Myocyte (in vitro differentiated cells): ENCODE measurements around the gene DHX30. TPM values are rescaled to one million over a fixed set of nuclear protein-coding genes. Genes with fewer than 3 reads are reported as not detected.
A peak's percentile ranks its signal among the peaks of the same experiment; 100 is the strongest.
"Not testable (repeated sequence)": the region's sequence is repeated elsewhere in the genome, so short reads cannot be mapped to it uniquely, and the experiment has no call there.

Source experiments
- DNase-seq: peaks from one replicate; pipeline ENCODE4 v3.0.0-alpha.2; 2012; ENCODE audit warnings: low read depth
- polyA plus RNA-seq: library from polyadenylated mRNA; unstranded; fragments of >200 nt; gene quantifications from one replicate; pipeline ENCODE4 v1.2.1, GENCODE V29; 2012; ENCODE audit warnings: missing spikeins
- total RNA-seq: library from RNA; depleted of rRNA; stranded (reverse); fragments of >200 nt; gene quantifications from 2 replicates; pipeline ENCODE4 v1.2.3, GENCODE V29; 2014

Gene DHX30
- total RNA-seq = 87.6 and 90.2 TPM in 2 replicates
- polyA plus RNA-seq = 53.7 TPM

DNA sequence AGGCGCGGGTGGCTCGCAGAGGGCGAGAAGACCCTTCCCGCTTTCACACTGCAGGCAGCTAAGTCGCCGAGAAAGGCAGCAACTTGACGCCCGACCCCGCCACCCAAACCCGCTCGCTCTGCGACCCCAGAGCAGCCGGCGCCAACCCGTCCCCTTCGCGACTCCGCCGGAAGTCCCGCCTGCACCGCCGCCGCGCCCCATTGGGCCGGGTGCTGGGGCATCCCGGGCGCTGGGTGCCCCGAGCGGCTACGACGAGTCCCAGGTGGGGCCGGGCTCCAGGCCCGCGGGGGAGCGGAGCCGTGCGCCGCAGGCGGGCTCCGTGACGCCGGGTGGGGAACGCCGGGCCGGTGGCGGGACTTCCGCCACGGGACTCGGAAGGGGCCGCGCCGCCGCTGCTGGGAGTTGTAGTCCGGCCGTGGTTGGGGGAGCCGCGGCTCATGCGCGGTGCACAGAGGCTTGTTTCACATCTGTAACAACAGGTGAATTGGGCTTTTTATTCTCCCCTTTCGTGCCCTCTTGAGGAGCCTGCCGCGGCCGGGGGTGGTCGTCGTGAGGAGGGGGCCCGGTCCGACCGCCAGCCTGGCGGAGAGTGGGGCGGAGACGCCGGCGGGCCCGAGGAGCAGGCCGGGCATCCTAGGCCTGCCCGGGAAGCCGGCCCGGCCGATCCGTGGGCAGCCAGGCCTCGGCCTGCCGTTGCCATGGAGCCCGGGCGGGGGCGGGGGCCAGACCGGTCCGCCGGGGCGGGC lies at the start of gene DHX30:
DHX30 (plus strand) TSS at position 405 of the 746 bp plus-strand sequence. CDS start 7,546 bp downstream, outside the sequence.
- peak; percentile 88 for DNase-seq

GRCh38 chr3:47758261-47759025 lies 44.5 kb upstream of the DHX30 start:
- no peak for DNase-seq

DNA sequence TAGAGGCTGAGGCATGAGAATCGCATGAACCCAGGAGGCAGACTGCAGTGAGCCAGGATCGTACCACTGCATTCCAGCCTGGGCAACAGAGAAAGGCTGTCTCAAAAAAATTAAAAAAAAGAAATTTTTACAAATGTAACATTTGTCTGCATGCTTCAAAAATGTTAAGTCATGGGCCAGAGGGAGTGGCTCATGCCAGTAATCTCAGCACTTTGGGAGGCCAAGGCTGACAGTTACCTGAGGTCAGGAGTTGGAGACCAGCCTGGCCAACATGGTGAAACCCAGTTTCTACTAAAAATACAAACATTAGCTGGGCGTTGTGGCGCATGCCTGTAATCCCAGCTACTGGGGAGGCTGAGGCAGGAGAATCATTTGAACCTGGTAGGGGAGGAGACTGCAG lies 42.7 kb upstream of the DHX30 start:
- not testable (repeated sequence) for DNase-seq

DNA sequence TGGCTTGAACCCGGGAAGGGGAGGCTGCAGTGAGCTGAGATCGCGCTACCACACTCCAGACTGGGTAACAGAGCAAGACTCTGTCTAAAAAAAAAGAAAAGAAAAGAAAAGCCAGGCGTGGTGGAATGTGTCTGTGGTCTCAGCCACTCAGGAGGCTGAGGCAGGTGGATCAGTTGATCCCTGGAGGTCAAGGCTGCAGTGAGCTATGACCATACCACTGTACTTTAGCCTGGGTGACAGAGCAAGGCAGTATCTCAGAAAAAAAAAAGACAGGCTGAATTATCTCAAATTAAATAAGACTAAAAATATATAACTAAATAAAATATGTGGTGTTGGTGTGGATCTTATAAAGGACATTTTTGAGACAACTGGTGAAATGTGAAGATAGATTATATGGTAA lies 41.9 kb upstream of the DHX30 start:
- DNase-seq = peak; percentile 26

- DNase-seq = peak; percentile 73
Measured at GRCh38 chr3:47762233-47762632, 40.7 kb upstream of the DHX30 start.

DNA sequence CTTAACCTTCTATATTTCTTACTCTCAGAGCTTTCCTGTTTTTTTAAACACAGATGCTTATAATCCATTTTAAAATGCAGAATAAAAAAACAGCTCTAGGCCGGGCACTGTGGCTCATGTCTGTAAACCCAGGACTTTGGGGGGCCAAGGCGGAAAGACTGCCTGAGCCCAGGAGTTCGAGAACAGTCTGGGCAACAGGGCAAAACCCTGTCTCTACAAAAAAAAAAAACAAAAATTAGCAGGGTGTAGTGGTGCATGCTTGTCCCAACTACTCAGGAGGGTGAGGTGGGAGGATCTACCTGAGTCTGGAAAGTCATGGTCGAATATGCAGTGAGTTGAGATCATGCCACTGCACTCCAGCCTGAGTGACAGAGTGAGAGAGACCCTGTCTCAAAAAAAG lies 36.8 kb upstream of the DHX30 start:
- DNase-seq = no peak

GRCh38 chr3:47772047-47772446 lies 30.9 kb upstream of the DHX30 start:
- DNase-seq = no peak

- no peak for DNase-seq
Measured at GRCh38 chr3:47772788-47773187, 30.1 kb upstream of the DHX30 start.

- DNase-seq = no peak
Measured at GRCh38 chr3:47778746-47779145, 24.2 kb upstream of the DHX30 start.

DNA sequence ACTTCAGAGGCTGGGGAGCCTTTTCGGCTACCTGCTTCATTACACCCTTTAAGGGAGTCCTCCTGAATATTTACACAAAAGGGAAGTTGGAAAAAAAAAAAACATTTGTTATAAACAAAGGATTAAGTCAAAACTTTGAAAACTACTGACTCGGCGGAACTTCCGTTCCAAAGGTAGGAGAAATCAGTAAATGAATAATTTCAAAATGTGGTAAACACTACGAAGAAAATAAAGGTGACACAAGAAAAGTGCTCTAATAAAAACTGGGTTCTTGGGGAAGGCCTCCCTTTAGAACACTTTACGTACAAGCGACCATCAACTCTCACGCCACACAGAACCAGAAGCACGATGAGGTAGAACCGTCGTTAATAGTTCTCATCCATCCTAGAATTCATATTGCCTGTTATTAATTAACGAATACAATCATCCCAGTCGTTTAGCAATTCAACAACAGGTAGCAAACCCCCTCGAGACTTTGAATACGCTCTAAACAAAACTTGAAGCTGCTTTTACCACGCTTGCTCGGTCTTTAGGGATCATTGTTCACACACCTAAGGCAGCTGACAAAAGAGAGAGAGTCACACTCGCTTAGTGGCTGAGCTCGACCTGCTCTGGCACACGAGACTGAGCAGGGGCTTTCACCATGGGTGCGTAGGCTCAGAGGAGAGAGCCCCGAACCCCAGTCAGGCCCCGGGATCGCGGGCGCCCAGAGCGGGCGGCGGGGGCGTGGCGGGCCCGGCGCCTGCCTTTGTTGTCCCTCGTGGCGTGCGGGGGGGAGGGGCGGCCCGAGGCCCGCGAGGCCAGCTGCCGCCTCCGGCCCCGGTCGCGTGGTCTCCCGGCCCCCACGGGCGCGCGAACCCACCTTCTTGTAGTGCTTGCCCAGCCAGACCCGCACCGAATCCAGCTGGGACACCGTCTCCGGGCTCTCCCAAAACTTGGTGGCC lies 21.9 kb upstream of the DHX30 start:
- DNase-seq = peak; percentile 61

- DNase-seq = peak; percentile 98
Measured at GRCh38 chr3:47781685-47782445, 21.1 kb upstream of the DHX30 start, which contains the start of gene SMARCC1. SMARCC1 (minus strand) TSS chr3:47781893; CDS start chr3:47781797, 96 bp downstream.

GRCh38 chr3:47782446-47783308 lies 20.3 kb upstream of the DHX30 start:
- no peak for DNase-seq

GRCh38 chr3:47783673-47784072 lies 19.3 kb upstream of the DHX30 start:
- DNase-seq = no peak

DNA sequence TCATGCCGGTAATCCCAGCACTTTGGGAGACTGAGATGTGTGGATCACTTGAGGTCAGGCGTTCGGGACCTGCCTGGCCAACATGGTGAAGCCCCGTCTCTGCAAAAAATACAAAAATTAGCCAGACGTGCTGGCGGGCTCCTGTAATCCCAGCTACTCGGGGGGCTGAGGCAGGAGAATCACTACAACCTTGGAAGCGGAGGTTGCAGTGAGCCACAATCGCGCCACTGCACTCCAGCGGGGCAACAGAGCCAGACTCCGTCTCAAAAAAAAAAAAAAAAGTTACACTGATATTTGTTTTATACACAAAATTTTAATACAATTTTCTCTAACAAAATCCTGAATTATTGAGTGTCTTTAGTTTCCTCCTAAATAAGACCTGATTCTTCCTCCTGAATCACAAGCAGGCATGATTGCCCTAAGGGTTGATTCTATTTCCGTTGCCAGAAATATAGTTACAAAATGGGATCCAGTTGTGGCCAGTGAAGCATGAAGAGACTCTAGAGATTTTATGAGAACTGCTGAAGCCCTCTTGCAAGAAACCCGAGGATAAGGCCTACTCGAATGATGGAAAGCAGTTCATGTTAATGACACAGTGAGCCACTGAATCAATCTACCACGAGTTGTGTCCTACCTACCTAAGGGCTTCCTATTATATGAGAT lies 11.6 kb upstream of the DHX30 start:
- DNase-seq = no peak

- DNase-seq = no peak
Measured at GRCh38 chr3:47792699-47793098, 10.2 kb upstream of the DHX30 start.

- no peak for DNase-seq
Measured at GRCh38 chr3:47794544-47794943, 8.4 kb upstream of the DHX30 start.

DNA sequence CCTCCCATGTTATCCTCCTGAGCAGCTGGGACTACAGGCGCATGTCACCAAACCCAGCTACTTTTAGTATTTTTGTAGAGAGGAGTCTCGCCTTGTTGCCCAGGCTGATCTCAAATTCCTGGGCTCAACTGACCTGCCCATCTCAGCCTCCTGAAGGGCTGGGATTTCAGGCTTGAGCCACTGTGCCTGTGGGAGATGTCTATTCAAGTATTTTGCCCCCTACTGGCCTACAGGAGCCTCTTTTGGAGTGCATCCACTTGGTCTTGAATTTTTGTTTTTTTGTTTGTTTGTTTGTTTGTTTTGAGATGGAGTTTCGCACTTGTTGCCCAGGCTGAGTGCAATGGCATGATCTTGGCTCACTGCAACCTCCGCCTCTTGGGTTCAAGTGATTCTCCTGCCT lies 3.2 kb upstream of the DHX30 start:
- DNase-seq = no peak

DNA sequence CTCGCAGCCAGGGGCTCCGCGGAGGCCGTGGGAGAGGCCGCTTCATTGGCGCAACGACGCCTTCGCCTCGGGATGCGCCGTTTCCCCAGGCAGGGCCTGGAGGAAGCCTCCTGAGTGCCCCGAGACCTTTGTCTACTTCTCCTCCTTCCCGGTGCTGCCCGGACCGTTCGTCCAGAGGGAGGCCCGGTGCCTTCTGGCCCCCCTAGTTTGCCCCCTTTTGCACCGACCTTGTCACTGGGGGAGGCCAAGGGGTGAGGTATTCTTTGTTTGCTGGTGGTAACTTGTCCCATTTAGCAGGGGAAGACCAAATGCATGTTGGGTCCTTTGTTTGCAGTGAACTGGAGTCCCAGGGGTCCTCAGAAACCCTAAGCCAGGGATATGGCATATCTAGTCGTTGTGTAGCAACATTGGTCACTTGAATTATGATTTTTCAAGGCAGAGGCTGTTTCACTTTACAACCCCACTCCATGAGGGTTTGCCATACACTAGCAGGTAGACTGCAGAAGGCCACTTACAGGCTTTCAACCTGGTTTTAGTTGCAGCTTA lies 615 bp downstream of the DHX30 start:
- no peak for DNase-seq

- DNase-seq = no peak
Measured at GRCh38 chr3:47804577-47804976, 1.6 kb downstream of the DHX30 start.
